GM19023 (cell line): ENCODE results near the gene CHPT1.
"Not testable (repeated sequence)": the region's sequence is repeated elsewhere in the genome, so short reads cannot be mapped to it uniquely, and the experiment has no call there.

Experiments
- ATAC-seq: cut with Tn5 transposase; IDR thresholded peaks from one replicate; pipeline ENCODE4 v1.9.1; 2021; ENCODE audit warnings: mild to moderate bottlenecking, moderate library complexity; ENCODE audit not compliant: unreplicated experiment

Gene CHPT1

GRCh38 chr12:101719566-101719965 is 22.1 kb downstream of the CHPT1 start:
- ATAC-seq, result no peak

DNA sequence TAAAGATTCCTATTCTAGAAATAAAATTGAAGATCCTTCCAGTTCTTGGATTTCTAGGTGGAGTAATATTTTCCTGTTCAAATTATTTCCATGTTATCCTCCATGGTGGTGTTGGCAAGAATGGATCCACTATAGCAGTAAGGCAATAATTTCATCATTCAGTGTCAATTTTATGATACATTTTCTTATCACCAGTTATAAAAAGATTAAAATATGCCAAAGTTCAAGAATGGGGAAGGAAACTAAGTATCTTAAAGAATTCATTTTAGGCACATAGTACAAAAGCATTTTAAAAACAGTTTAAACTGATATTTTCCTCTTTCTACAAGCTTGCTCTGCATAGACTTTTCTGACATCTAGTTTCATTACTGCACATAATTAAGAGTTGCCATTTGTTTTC is 22.7 kb downstream of the CHPT1 start:
- no peak for ATAC-seq

- no peak for ATAC-seq
Observed at GRCh38 chr12:101722392-101722791, 25.0 kb downstream of the CHPT1 start.

GRCh38 chr12:101727098-101727497 is 29.7 kb downstream of the CHPT1 start:
- ATAC-seq, result no peak

- ATAC-seq, result no peak
Observed at GRCh38 chr12:101729842-101730241, 32.4 kb downstream of the CHPT1 start.

DNA sequence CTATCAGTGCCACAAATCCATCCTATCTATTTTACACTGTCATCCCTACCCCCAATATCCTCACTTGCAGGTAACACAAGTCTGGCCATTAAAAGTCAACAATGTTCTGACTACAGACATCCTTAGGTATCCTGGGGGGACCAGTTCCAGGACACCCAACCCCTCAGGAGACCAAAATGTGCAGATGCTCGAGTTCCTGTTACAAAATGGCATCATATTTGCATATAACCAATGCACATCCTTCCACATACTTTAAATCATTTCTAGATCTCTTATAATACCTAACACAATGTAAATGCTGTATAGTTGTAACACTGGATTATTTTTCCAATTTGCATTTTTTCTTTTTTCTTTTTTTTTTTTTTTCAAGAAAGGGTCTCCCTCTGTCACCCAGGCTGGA is 34.9 kb downstream of the CHPT1 start:
- no peak for ATAC-seq

DNA sequence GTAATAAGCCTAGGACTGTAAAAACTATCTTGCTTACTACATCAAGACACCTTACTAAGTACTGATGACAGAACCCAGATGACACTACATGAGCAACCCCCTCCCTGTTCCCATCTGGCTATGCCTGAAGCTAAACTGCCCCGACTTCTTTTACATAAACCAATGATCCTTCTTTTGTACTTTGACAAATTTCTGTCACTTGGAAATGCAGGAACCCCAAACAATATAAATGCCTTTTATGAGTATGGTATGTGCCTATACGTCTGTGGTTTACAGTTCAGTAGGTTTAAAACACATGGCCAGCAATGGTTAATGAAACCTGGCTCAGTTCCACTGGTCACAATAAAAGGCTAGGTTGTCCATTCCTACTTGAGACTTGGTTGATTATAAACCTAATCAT is 35.7 kb downstream of the CHPT1 start:
- no peak for ATAC-seq

DNA sequence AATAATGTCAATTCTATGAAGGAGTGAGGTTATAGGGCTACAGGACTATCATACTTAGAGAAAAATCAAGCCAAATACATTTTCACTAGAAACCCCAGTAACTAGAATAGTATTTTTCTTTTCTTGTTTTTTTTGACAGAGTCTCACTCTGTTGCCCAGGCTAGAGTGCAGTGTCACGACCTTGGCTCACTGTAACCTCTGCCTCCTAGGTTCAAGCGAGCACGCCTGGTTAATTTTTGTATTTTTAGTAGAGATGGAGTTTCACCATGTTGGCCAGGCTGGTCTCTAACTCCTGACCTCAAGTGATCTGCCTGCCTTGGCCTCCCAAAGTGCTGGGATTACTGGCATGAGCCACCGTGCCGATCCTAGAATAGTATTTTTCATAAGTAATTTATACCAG is 37.0 kb downstream of the CHPT1 start:
- not testable (repeated sequence) for ATAC-seq

GRCh38 chr12:101737476-101737875 is 40.0 kb downstream of the CHPT1 start:
- no peak for ATAC-seq

GRCh38 chr12:101738920-101739665 is 41.7 kb downstream of the CHPT1 start, which contains the start of gene SYCP3:
Gene SYCP3 (minus strand): TSS chr12:101739462. CDS start chr12:101737935, 1,527 bp downstream.
- no peak for ATAC-seq

- ATAC-seq, result no peak
Observed at GRCh38 chr12:101740566-101740965, 43.1 kb downstream of the CHPT1 start.

GRCh38 chr12:101740980-101741379 is 43.5 kb downstream of the CHPT1 start:
- no peak for ATAC-seq

- ATAC-seq, result no peak
Observed at GRCh38 chr12:101743242-101743641, 45.8 kb downstream of the CHPT1 start.

DNA sequence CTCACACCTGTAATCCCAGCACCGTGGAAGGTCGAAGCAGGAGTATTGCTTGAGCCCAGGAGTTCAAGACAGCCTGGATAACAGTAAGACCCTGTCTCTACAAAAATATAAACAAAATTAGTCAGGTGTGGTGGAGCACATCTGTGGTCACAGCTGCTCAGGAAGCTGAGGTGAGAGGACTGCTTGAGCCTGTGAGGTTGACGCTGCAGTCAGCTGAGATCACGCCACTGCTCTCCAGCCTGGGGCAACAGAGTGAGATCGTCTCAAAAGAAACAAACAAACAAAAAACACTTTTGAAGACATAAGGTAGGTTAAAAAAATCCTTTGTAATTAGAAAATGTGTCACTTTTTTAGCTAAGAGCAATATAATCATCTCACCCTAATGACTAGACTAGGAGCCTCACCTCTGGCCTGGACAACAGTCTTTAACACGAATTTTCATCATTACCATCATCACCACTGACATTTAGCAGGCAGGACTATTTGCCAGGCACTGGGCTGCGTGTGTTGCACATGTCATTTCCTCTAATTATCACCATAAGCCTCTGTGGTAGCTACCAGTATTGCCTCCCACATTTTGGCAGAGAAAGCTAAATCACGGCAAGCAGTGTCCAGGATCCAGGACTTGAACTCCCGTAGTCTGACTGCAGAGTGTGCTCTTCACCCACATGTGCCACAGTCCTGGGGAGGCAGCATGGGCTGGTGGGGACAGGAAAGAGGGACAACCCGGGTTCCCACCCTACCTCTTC is 46.5 kb downstream of the CHPT1 start:
- ATAC-seq, result peak; percentile 98

GRCh38 chr12:101745481-101745880 is 48.0 kb downstream of the CHPT1 start:
- no peak for ATAC-seq

- no peak for ATAC-seq
Observed at GRCh38 chr12:101746196-101746595, 48.8 kb downstream of the CHPT1 start.

- ATAC-seq, result no peak
Observed at GRCh38 chr12:101746661-101747060, 49.2 kb downstream of the CHPT1 start.

DNA sequence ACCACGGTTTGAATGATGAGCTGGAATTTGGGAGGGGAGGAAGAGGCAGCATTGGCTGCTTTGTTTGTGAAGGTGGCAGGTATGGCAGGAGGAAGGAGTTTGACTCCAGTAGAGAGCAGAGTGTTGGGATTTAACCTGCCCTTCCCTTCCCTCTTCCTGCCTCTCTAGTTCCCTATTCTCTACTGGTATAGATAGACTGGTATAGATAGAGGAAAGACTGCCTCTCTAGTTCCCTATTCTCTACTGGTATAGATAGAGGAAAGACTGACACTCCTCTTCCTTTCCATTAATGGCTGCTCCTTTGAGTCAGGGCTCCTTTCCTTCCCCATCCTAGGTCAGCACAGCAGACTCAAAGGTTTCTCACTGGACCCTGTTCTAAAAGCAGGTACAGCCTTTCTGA is 50.3 kb downstream of the CHPT1 start:
- no peak for ATAC-seq

DNA sequence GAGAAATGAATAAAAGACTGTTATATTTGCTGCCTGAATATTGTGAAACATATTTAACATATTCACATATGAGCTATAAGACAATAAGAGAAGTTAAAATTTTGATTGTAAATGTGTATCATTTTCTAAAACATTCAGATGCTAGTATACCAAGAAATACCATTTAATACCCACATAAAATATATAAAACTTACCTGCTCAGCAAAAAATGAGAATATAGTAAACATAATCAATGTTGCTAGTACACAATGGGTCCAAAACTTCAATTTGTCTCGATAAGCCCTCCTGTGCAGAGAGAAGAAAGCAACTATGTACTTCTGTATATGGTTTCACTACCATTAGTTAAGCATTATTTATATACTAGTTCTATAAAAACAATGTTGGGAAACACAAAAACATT is 51.5 kb downstream of the CHPT1 start:
- no peak for ATAC-seq

GRCh38 chr12:101749657-101750056 is 52.2 kb downstream of the CHPT1 start:
- no peak for ATAC-seq

GRCh38 chr12:101750152-101750551 is 52.7 kb downstream of the CHPT1 start:
- no peak for ATAC-seq

- no peak for ATAC-seq
Observed at GRCh38 chr12:101759396-101760047, 62.1 kb downstream of the CHPT1 start.
